DOHH2 (cell line): ENCODE data around the gene TANC1.

Experiments
- H3F3A ChIP-seq: fragments of 200-600 bp; sonication (generic), shearing (Covaris generic); 2 replicates; pipeline ENCODE4 v1.6.0; 2016; ENCODE audit warnings: antibody characterized with exemption, mild to moderate bottlenecking; ENCODE audit not compliant: control insufficient read depth, insufficient read depth
- H3K27ac ChIP-seq: fragments of 200-600 bp; sonication (generic); 2 replicates; pipeline ENCODE4 v1.5.1; 2014; ENCODE audit warnings: low read depth, mild to moderate bottlenecking, low read length, moderate library complexity
- H3K27me3 ChIP-seq: fragments of 200-600 bp; sonication (generic); 2 replicates; pipeline ENCODE4 v1.6.1; 2014; ENCODE audit warnings: mild to moderate bottlenecking, low read length, mixed read lengths; ENCODE audit not compliant: control insufficient read depth
- H3K36me3 ChIP-seq: fragments of 200-600 bp; sonication (generic); 2 replicates; pipeline ENCODE4 v1.6.1; 2014; ENCODE audit warnings: mild to moderate bottlenecking, low read length, moderate library complexity, mixed read lengths; ENCODE audit not compliant: control insufficient read depth
- H3K4me1 ChIP-seq: fragments of 200-600 bp; sonication (generic); 2 replicates; pipeline ENCODE4 v1.6.1; 2014; ENCODE audit warnings: mild to moderate bottlenecking, low read length, mixed read lengths; ENCODE audit not compliant: control insufficient read depth
- H3K4me2 ChIP-seq: fragments of 200-600 bp; sonication (generic); 2 replicates; pipeline ENCODE4 v1.6.0; 2014; ENCODE audit warnings: mild to moderate bottlenecking, low read length, moderate library complexity
- H3K4me3 ChIP-seq: fragments of 200-600 bp; sonication (generic); 2 replicates; pipeline ENCODE4 v1.5.1; 2014; ENCODE audit warnings: mild to moderate bottlenecking, low read length, mixed read lengths
- H3K79me2 ChIP-seq: fragments of 200-600 bp; sonication (generic); 2 replicates; pipeline ENCODE4 v1.6.1; 2014; ENCODE audit warnings: mild to moderate bottlenecking, low read length, mixed read lengths; ENCODE audit not compliant: control insufficient read depth
- H3K9me2 ChIP-seq: fragments of 200-600 bp; sonication (generic); replicated peaks from 2 replicates; pipeline ENCODE4 v1.6.1; 2014; ENCODE audit warnings: mild to moderate bottlenecking, low read length, mixed read lengths; ENCODE audit not compliant: control insufficient read depth
- H3K9me3 ChIP-seq: fragments of 200-600 bp; sonication (generic); 2 replicates; pipeline ENCODE4 v1.6.1; 2014; ENCODE audit warnings: antibody characterized with exemption, low read length, mixed read lengths; ENCODE audit not compliant: control insufficient read depth, insufficient read depth
- H4K20me1 ChIP-seq: fragments of 200-600 bp; sonication (generic); 2 replicates; pipeline ENCODE4 v1.6.0; 2014; ENCODE audit warnings: low read depth, mild to moderate bottlenecking, antibody characterized with exemption, low read length, moderate library complexity; ENCODE audit not compliant: control insufficient read depth, insufficient read depth
- EZH2phosphoT487 ChIP-seq: fragments of 200-600 bp; sonication (generic); IDR thresholded peaks from 2 replicates; pipeline ENCODE4 v1.6.1; 2017; ENCODE audit warnings: borderline replicate concordance, mild to moderate bottlenecking, antibody characterized with exemption, low read length, moderate library complexity, mixed read lengths
- TF ChIP-seq, protein P1 (sequence below): fragments of 200-600 bp; sonication (generic); IDR thresholded peaks from one replicate; pipeline ENCODE4 v1.5.1; 2014; ENCODE audit warnings: antibody characterized with exemption, mild to moderate bottlenecking, low read depth, low read length; ENCODE audit not compliant: poor library complexity, severe bottlenecking

The TANC1 gene

DNA sequence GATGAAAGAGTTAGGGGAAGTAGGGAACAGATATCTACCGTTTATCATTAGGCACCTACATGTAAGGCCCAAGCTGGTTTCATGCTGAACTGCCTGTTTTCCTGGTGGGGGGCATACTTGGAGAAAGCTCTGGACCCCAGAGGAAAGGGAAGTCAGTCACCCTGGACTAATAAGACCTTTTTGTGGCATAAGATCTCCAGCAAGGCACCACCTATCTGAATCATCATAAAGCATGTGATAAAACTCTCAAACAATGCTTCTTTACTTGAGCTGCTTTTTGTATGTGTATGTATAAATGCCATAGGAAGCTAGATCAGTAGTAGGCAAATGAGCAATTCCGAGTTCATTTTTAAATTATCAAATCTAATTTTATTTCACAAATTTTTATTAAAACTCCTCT lies 104.8 kb downstream of the TANC1 start:
- no peaks in the 10 kb centered on the region for H3K4me1 ChIP-seq
- H3K9me3 ChIP-seq = no peaks in the 10 kb centered on the region
- H3K4me3 ChIP-seq = no peak overlapping the region
- no peak overlapping the region for H3K27ac ChIP-seq
- no peak overlapping the region for H3K4me2 ChIP-seq
- H3K27me3 ChIP-seq = 0 out of 2 replicates have a peak, but pooled peaks cover 2% of the 10 kb centered on the region
- TF ChIP-seq, protein P1, sequence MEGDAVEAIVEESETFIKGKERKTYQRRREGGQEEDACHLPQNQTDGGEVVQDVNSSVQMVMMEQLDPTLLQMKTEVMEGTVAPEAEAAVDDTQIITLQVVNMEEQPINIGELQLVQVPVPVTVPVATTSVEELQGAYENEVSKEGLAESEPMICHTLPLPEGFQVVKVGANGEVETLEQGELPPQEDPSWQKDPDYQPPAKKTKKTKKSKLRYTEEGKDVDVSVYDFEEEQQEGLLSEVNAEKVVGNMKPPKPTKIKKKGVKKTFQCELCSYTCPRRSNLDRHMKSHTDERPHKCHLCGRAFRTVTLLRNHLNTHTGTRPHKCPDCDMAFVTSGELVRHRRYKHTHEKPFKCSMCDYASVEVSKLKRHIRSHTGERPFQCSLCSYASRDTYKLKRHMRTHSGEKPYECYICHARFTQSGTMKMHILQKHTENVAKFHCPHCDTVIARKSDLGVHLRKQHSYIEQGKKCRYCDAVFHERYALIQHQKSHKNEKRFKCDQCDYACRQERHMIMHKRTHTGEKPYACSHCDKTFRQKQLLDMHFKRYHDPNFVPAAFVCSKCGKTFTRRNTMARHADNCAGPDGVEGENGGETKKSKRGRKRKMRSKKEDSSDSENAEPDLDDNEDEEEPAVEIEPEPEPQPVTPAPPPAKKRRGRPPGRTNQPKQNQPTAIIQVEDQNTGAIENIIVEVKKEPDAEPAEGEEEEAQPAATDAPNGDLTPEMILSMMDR = no peak
- TF ChIP-seq EZH2phosphoT487 = no peak
- no peaks in the 10 kb centered on the region for H3K9me2 ChIP-seq
- H4K20me1 ChIP-seq = no peaks in the 10 kb centered on the region
- H3K36me3 ChIP-seq = no peaks in the 10 kb centered on the region
- no peaks in the 10 kb centered on the region for H3F3A ChIP-seq
- no peaks in the 10 kb centered on the region for H3K79me2 ChIP-seq

DNA sequence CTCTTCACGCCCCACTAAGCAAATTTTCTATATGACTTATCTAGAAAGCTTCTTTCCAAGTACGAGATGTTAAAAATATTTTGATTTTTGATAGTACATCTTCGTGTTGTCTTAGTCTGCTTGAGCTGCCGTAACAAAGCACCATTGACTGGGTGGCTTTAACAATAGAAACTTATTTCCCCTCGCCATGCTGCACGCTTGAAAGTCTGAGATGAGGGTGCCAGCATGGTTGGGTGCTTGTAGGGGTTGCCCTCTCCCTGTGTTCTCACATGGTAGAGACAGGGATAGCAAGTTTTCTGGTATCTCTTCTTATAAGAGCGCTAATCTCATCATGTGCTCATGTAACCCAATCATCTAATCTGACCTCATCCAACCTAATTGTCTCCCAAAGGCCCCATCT lies 106.2 kb downstream of the TANC1 start:
- H3K27me3 ChIP-seq = 0 out of 2 replicates have a peak, but pooled peaks cover 2% of the 10 kb centered on the region
- no peaks in the 10 kb centered on the region for H4K20me1 ChIP-seq
- H3K9me3 ChIP-seq = no peaks in the 10 kb centered on the region
- H3K4me3 ChIP-seq = no peak overlapping the region
- no peaks in the 10 kb centered on the region for H3K4me1 ChIP-seq
- no peak overlapping the region for H3K27ac ChIP-seq
- H3K9me2 ChIP-seq = no peaks in the 10 kb centered on the region
- H3F3A ChIP-seq = no peaks in the 10 kb centered on the region
- no peak overlapping the region for H3K4me2 ChIP-seq
- no peaks in the 10 kb centered on the region for H3K36me3 ChIP-seq
- TF ChIP-seq EZH2phosphoT487 = no peak
- TF ChIP-seq, protein P1 = no peak
- no peaks in the 10 kb centered on the region for H3K79me2 ChIP-seq

DNA sequence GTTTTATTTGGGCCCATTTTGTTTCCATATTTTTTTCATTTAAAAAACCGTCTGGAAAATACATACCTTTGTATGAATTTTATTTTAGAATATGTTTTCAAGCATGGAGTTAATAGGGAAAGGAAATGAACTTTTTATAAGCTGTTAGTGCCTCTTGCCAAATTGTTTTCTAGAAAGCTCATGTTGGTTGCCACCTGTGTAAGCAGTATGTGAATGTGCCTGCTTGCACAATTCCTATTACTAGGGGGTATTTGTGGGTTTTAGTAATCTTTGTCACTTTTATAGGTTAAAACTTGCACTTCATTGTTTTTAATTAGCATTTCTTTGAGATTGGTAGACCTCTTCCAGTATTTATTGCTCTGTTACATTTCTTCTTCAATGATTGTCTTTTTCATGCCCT lies 107.3 kb downstream of the TANC1 start:
- no peaks in the 10 kb centered on the region for H3K9me3 ChIP-seq
- H3K79me2 ChIP-seq = no peaks in the 10 kb centered on the region
- 0 out of 2 replicates have a peak, but pooled peaks cover 2% of the 10 kb centered on the region for H3K27me3 ChIP-seq
- H4K20me1 ChIP-seq = no peaks in the 10 kb centered on the region
- no peaks in the 10 kb centered on the region for H3K4me1 ChIP-seq
- no peaks in the 10 kb centered on the region for H3F3A ChIP-seq
- no peak overlapping the region for H3K27ac ChIP-seq
- no peak overlapping the region for H3K4me3 ChIP-seq
- TF ChIP-seq, protein P1 = no peak
- no peak for TF ChIP-seq EZH2phosphoT487
- no peaks in the 10 kb centered on the region for H3K36me3 ChIP-seq
- no peaks in the 10 kb centered on the region for H3K9me2 ChIP-seq
- no peak overlapping the region for H3K4me2 ChIP-seq
